Measurements from ENCODE around the gene MAST1.

MAST1 gene

DNA sequence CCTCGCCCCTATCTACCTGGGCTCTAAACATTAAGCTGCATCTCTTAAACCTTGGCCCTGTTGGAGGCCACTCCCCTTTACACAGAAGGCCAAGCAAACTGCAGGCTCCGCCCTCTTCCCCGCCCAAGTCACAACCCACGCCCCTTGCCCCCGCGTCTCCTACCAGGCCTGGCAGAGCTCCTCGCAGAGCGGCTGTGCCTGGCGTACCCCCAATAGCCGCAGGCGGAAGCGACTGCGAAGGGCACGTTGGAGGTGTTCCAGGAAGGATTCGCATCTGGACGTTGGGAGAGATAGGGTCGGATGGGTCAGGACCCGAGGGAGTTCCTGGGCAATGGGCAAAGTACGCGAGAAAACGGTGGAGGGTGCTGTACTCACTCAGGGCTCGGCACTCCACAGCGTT lies 9.8 kb upstream of the MAST1 start:
- Histone ChIP-seq H3K27ac (ENCODE audit: low read depth, low read length, severe bottlenecking) (no peak overlapping the region), H3K4me3 (ENCODE audit: extremely low read depth, insufficient read depth, low read length, poor library complexity, severe bottlenecking) (no peak overlapping the region), H3K4me1 (ENCODE audit: control insufficient read depth, insufficient read depth, low read length, poor library complexity, severe bottlenecking) (peaks cover 2% of the 10 kb centered on the region), H3K36me3 (ENCODE audit: control insufficient read depth, insufficient read depth, low read length) (no peaks in the 10 kb centered on the region), H3K9me3 (ENCODE audit: control insufficient read depth, low read length) (no peaks in the 10 kb centered on the region)
- 31 to 32% methylated on average over 16 to 20 of the region's 23 CpGs for WGBS, 2 experiments (ENCODE audit: insufficient coverage in 2 of 2)

DNA sequence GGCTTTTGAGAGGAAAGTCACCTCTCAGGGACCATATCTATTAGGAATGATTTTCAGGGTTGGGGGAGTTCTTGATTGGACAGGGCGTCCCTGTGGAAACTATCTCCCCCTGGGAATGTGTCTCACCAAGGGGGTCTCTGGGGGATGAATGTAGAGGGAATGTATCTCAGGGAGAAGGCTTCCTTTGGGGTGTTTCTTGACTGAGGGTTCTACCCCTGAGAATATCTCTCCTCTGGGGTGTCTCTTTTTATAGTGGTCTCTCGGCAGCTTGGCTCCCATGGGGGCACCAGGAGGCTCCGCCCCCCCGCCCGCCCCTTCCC lies 4.9 kb upstream of the MAST1 start:
- Histone ChIP-seq H3K27ac (ENCODE audit: low read depth, low read length, severe bottlenecking) (no peak overlapping the region), H3K36me3 (ENCODE audit: control insufficient read depth, insufficient read depth, low read length) (no peaks in the 10 kb centered on the region), H3K4me3 (ENCODE audit: extremely low read depth, insufficient read depth, low read length, poor library complexity, severe bottlenecking) (no peak overlapping the region), H3K9me3 (ENCODE audit: control insufficient read depth, low read length) (no peaks in the 10 kb centered on the region), H3K4me1 (ENCODE audit: control insufficient read depth, insufficient read depth, low read length, poor library complexity, severe bottlenecking) (peaks cover 2% of the 10 kb centered on the region)
- WGBS, 2 experiments (ENCODE audit: insufficient coverage in 2 of 2), result 17% methylated on average over 1 of the region's 5 CpGs; no CpG with 5 or more reads in 1 of the 2 experiments

DNA sequence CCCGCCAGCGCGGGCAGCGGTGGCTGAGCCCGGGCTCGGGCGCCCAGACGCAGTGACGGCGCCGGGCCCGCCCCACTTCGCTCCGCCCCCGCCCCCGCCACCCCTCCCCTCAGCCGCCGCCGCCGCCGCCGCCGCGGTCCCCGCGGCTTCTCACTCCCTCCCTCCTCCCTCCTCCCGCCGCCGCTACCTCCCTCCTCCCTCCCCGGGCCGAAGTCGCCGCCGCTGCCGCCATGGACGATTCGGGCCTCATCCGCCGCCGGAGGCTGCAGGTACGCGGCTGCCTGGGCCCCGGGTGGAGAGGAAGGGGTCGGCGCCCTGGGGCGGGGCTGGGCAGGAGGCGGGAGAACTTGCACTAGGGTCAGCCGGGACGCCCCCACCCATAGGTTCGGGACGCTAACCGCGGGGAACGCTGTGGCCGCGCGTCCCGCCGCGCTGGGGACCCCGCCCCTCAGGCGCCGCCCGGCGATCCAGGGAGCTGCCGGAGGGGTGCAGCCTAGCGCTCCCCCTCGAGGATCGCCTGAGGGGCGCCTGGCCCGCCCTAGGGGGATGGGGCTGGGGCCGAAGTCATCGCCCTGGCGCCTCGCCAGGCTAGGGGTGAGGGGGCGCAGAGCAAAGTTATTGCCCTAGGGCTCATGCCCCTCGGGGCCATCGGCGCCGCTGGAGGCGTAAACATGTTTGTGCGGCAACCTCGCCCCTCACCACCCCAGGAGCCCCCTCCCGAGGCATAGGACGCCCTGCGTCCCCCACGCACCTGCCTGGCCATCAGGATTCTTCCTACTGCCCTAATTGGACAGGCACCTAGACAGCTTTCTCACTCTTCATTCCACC lies 4.4 kb upstream of the MAST1 start:
- Histone ChIP-seq H3K27ac (ENCODE audit: low read depth, low read length, severe bottlenecking) (no peak overlapping the region), H3K4me3 (ENCODE audit: extremely low read depth, insufficient read depth, low read length, poor library complexity, severe bottlenecking) (peak overlapping the region; percentile 58), H3K36me3 (ENCODE audit: control insufficient read depth, insufficient read depth, low read length) (no peaks in the 10 kb centered on the region), H3K9me3 (ENCODE audit: control insufficient read depth, low read length) (no peaks in the 10 kb centered on the region), H3K4me1 (ENCODE audit: control insufficient read depth, insufficient read depth, low read length, poor library complexity, severe bottlenecking) (peaks cover 2% of the 10 kb centered on the region)
- 0 to 1% methylated on average over 15 to 46 of the region's 87 CpGs for WGBS, 2 experiments (ENCODE audit: insufficient coverage in 2 of 2)

DNA sequence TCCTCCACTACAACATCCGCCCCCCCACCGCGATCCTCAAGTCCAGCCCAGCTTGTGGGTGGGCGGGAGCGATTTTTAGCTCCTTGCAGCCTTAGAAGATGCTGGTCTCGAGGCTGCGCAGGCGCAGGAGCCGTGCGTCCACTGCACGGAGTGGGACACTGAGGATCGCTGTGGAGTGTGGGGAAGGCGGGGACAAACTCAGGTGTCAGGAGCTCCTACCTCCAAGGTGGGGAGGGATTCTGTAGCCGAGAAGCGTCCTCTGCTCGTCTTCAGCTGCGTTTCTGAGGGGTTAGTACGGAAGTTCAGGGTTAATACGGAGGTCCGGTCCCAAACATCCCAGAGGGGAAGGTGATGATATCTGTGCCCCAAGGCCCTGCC lies 3.8 kb upstream of the MAST1 start, which contains the start of gene RTBDN:
Gene RTBDN (minus strand): TSS at position 14 of the 378 bp plus-strand sequence. CDS start 4,600 bp downstream, outside the sequence.
- Histone ChIP-seq H3K27ac (ENCODE audit: low read depth, low read length, severe bottlenecking) (no peak within 1 kb of the TSS), H3K4me3 (ENCODE audit: extremely low read depth, insufficient read depth, low read length, poor library complexity, severe bottlenecking) (peak within 1 kb of the TSS; percentile 58), H3K9me3 (ENCODE audit: control insufficient read depth, low read length) (no peaks in the 10 kb centered on the region), H3K36me3 (ENCODE audit: control insufficient read depth, insufficient read depth, low read length) (no peaks in the 10 kb centered on the region), H3K4me1 (ENCODE audit: control insufficient read depth, insufficient read depth, low read length, poor library complexity, severe bottlenecking) (peaks cover 2% of the 10 kb centered on the region)
- WGBS, 2 experiments (ENCODE audit: insufficient coverage in 2 of 2), result 21 to 23% methylated on average over 12 to 15 of the region's 20 CpGs

DNA sequence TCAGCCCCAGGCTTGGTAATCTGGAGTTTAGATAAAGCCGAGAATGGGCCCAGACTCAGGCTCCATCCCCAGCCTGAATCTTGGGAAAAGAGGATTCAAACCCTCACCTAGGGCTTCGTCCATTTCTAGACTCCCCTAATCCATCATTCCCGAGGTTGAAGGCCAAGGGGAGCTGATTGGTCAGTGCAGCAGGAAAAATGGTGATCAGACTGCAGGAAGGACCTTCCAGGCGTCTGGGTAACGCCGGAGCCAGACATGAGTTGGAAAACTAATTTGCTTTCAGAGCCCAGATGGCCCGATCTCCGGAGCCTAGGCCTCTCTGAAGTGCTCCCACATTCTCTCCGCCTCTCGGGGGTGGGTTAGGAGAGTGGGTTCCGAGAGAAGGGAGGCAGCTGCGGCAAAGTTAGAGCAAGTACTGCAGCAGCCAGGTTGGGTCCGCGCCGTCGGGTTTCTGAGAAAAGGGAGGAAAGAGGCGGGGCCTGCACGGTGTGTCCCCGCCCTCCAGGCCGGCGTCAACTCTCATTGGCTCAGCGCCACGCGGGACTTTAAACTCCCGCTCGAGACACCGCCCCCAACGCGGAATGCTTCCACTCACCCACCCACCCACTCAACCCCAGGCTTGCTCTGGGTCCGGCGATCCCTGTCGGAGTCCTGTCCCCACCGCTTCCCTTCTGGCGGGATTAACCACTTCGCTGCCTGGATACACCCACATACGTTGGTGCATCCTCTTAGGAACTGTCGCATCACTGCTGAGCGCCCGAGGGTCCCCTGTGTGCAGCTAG lies 3.1 kb upstream of the MAST1 start:
- H3K36me3 ChIP-seq (ENCODE audit: control insufficient read depth, insufficient read depth, low read length), result no peaks in the 10 kb centered on the region
- peaks cover 2% of the 10 kb centered on the region for H3K4me1 ChIP-seq (ENCODE audit: control insufficient read depth, insufficient read depth, low read length, poor library complexity, severe bottlenecking)
- H3K9me3 ChIP-seq (ENCODE audit: control insufficient read depth, low read length), result no peaks in the 10 kb centered on the region
- WGBS, 2 experiments (ENCODE audit: insufficient coverage in 2 of 2), result 22 to 27% methylated on average over 27 to 32 of the region's 39 CpGs
- no peak overlapping the region for H3K27ac ChIP-seq (ENCODE audit: low read depth, low read length, severe bottlenecking)
- H3K4me3 ChIP-seq (ENCODE audit: extremely low read depth, insufficient read depth, low read length, poor library complexity, severe bottlenecking), result no peak overlapping the region

DNA sequence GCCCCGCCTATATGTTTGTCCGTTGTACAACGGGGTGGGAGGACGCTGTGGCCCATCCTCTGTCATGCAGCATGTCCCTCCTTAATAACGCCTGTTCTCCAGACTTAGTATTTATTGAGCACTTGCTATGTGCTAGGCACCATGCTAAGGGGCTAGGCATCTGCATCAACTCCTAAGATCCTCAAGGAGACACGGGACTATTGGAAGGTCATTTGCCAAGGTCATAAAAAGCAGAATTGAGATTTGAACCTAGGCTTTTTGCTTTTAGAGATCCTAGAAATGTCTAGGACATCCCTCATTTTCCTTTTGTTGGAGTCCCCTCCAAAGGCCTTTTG lies 1.8 kb upstream of the MAST1 start:
- Histone ChIP-seq H3K9me3 (ENCODE audit: control insufficient read depth, low read length) (no peaks in the 10 kb centered on the region), H3K4me1 (ENCODE audit: control insufficient read depth, insufficient read depth, low read length, poor library complexity, severe bottlenecking) (peaks cover 2% of the 10 kb centered on the region), H3K4me3 (ENCODE audit: extremely low read depth, insufficient read depth, low read length, poor library complexity, severe bottlenecking) (no peak overlapping the region), H3K27ac (ENCODE audit: low read depth, low read length, severe bottlenecking) (no peak overlapping the region), H3K36me3 (ENCODE audit: control insufficient read depth, insufficient read depth, low read length) (no peaks in the 10 kb centered on the region)
- 7 to 23% methylated on average over 4 to 5 of the region's 6 CpGs for WGBS, 2 experiments (ENCODE audit: insufficient coverage in 2 of 2)

DNA sequence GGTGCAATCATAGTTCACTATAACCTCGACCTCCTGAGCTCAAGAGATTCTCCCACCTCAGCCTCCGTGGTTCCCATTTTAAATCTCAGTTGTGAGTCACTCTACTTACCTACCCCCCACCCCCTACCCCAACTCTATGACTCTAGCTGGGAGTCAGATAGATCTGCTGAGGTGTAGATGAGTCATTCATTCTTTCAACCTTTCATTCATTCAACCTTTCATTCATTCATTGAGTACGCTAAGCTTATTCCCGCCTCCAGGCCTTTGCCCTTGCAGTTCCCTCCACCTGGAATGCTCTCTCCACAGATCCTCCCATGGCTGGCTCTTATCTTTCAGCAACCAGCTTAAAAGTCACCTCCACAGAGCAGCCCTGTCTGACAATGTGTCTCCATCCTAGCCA lies 1.1 kb upstream of the MAST1 start:
- 80% methylated on average over 2 of the region's 4 CpGs for WGBS, 2 experiments (ENCODE audit: insufficient coverage in 2 of 2)
- no peak overlapping the region for H3K27ac ChIP-seq (ENCODE audit: low read depth, low read length, severe bottlenecking)

DNA sequence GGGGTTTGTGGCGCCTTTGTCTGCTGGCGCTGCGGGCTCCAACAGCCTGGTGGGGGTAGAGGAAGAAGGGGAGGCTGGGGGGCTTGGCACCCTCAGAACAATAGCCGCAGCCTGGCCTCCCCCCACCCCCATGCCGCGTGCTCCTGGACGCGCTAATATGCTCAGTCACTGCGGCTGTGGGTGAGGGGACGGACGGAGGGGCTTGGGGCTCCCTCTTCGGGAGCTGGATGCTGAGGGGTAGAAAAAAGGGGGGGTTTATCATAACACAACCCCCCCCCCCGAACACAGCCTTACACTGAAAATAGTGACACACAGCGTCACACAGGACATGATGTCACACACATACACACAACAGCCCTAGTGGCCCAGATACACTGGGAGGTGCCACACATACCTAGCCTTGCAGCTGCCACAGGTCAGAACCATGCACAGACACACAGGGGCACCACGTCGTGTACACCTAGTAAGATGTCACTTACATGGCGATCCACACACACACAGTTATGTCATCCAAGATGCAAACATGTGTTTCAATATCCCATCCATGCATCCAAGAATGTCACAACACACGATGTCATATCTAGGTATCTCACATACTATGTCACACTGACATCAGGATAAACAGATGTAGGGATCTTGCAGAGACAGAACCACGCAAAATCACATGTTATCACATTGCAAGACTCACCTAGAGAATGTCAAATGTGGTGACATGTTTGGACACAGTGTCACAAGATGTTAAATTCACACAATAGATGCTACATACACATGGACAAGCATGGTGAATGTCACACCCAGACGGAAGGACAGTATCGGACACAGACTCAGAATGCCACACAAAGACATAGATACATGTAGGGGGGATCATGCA lies 806 bp downstream of the MAST1 start:
- no peaks in the 10 kb centered on the region for H3K36me3 ChIP-seq (ENCODE audit: control insufficient read depth, insufficient read depth, low read length)
- H3K4me1 ChIP-seq (ENCODE audit: control insufficient read depth, insufficient read depth, low read length, poor library complexity, severe bottlenecking), result no peaks in the 10 kb centered on the region
- H3K4me3 ChIP-seq (ENCODE audit: extremely low read depth, insufficient read depth, low read length, poor library complexity, severe bottlenecking), result peak overlapping the region; percentile 57
- H3K9me3 ChIP-seq (ENCODE audit: control insufficient read depth, low read length), result no peaks in the 10 kb centered on the region
- no peak overlapping the region for H3K27ac ChIP-seq (ENCODE audit: low read depth, low read length, severe bottlenecking)
- WGBS, 2 experiments (ENCODE audit: insufficient coverage in 2 of 2), result 60 to 74% methylated on average over 7 of the region's 21 CpGs

More for the DNA sequence above, 1.1 kb upstream of the MAST1 start:
- peaks cover 2% of the 10 kb centered on the region for H3K4me1 ChIP-seq (ENCODE audit: control insufficient read depth, insufficient read depth, low read length, poor library complexity, severe bottlenecking)
- H3K36me3 ChIP-seq (ENCODE audit: control insufficient read depth, insufficient read depth, low read length), result no peaks in the 10 kb centered on the region
- no peak overlapping the region for H3K4me3 ChIP-seq (ENCODE audit: extremely low read depth, insufficient read depth, low read length, poor library complexity, severe bottlenecking)
- H3K9me3 ChIP-seq (ENCODE audit: control insufficient read depth, low read length), result no peaks in the 10 kb centered on the region

DNA sequence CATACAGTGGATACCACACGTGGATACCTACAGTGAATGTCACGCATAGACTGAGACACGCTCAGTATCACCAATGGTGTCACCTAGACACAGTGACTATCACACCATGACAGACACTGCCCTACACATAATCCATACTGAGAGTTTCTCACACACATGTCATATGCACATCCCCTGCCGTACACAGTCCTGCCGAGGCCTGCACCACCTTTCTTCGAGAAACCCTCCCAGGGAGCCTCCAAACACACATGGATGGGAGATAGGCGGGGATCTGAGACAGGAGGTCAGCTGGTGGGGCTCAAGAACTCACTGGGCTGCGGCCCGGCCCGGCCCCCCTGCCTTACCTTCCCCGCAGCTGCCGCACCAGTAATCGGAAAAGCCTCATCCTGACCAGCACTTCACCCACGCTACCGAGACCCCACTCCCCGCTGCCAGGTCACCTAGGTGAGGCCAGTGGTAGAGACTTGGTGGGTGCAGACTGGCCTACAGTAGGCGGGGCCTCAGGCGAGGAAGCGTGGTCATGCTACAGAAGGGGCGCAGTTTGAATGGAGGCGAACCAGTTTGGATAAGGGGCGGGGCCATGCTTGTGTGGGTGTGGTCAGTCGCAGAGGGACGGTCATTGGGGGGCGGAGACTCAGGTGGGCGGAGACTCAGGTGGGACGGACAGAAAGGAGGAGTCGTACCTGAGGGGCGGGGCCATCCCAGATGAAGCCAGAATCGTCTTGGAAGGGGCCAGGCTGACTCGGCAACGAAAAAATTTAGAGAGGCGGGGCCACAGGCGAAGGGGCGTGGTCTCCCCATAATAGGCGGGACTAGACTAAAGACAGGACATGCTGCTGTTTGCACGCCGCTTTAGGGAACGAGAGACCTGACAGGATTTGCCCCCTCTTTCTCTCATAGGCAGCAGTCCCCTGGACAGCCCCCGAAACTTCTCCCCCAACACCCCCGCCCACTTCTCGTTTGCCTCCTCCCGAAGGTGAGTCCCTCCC lies 2.1 kb downstream of the MAST1 start:
- H3K4me3 ChIP-seq (ENCODE audit: extremely low read depth, insufficient read depth, low read length, poor library complexity, severe bottlenecking), result peak overlapping the region; percentile 33
- WGBS, 2 experiments (ENCODE audit: insufficient coverage in 2 of 2), result 26 to 32% methylated on average over 29 to 36 of the region's 43 CpGs
- no peaks in the 10 kb centered on the region for H3K4me1 ChIP-seq (ENCODE audit: control insufficient read depth, insufficient read depth, low read length, poor library complexity, severe bottlenecking)
- H3K27ac ChIP-seq (ENCODE audit: low read depth, low read length, severe bottlenecking), result no peak overlapping the region
- H3K9me3 ChIP-seq (ENCODE audit: control insufficient read depth, low read length), result no peaks in the 10 kb centered on the region
- no peaks in the 10 kb centered on the region for H3K36me3 ChIP-seq (ENCODE audit: control insufficient read depth, insufficient read depth, low read length)

DNA sequence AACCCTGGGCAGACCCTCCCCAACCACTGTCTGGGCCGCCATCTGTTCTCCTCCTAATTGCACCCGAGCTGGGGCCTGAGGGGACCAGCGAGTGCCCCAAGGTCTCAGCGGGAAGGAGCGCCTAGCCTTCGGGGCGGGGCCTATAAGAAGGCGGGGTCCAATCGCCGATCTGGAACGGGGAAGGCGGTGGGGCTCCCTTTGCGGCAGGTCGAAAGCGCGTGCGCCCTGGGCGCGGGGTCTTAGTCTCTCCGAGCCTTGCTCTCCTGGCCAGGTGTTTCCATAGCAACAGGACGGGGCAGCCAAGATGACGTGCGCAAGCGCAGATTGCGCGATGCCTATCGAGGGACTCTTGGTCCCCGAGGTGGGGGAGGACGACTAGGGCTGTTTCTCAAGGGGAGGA lies 2.8 kb downstream of the MAST1 start:
- Histone ChIP-seq H3K9me3 (ENCODE audit: control insufficient read depth, low read length) (no peaks in the 10 kb centered on the region), H3K4me3 (ENCODE audit: extremely low read depth, insufficient read depth, low read length, poor library complexity, severe bottlenecking) (peak overlapping the region; percentile 33), H3K36me3 (ENCODE audit: control insufficient read depth, insufficient read depth, low read length) (no peaks in the 10 kb centered on the region), H3K4me1 (ENCODE audit: control insufficient read depth, insufficient read depth, low read length, poor library complexity, severe bottlenecking) (no peaks in the 10 kb centered on the region), H3K27ac (ENCODE audit: low read depth, low read length, severe bottlenecking) (no peak overlapping the region)
- WGBS, 2 experiments (ENCODE audit: insufficient coverage in 2 of 2), result 6 to 9% methylated on average over 24 to 26 of the region's 29 CpGs

Measured in mesodermal cell (in vitro differentiated cells).